Stimulated activated CD8-positive, alpha-beta memory T cell treated with anti-CD3 and anti-CD28 coated beads, Interleukin-12 subunit alpha, Interleukin-12 subunit beta, amount 100 ng/mL, for 4 hours (primary cell): Measurements from ENCODE around the gene FER.
"Not testable (repeated sequence)": the region's sequence is repeated elsewhere in the genome, so short reads cannot be mapped to it uniquely, and the experiment has no call there.

ENCODE experiments used
- DNase-seq: peaks from one replicate; pipeline ENCODE4 v3.0.0-alpha.2; 2020; ENCODE audit warnings: low read depth

Gene FER

DNA sequence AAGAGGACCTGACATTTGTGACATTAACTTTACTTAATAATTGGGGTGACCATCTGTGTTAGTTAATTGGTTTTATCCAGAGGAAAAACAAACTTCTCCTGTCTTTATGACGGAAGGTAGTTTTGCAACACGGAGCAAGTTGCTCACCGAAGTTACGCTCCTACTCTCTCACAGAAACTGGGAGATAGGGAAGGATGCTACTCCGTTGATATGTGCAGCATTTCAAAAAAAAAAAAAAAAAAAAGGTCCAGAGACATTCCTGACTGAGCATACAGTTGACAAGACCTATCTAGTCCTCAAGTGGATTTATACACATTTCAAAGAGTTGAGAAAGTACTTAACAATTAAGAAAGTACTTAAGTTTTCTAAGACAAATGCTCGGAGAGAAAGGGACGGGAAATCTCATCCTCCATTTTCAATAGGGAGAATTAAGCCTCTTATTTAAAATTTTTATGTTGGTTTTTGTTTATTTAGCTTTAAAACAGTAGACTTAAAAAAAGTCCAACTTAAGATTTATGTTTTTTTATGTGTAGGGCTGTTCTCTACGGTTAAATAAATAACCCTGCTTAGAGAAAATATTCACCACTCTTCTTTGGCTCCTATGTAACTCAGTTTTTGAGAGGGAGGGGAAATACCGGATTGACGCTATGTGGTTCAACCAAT lies 455 bp upstream of the FER start:
- no peak for DNase-seq

GRCh38 chr5:108748401-108749127 lies 867 bp downstream of the FER start:
- DNase-seq = peak; percentile 97

DNA sequence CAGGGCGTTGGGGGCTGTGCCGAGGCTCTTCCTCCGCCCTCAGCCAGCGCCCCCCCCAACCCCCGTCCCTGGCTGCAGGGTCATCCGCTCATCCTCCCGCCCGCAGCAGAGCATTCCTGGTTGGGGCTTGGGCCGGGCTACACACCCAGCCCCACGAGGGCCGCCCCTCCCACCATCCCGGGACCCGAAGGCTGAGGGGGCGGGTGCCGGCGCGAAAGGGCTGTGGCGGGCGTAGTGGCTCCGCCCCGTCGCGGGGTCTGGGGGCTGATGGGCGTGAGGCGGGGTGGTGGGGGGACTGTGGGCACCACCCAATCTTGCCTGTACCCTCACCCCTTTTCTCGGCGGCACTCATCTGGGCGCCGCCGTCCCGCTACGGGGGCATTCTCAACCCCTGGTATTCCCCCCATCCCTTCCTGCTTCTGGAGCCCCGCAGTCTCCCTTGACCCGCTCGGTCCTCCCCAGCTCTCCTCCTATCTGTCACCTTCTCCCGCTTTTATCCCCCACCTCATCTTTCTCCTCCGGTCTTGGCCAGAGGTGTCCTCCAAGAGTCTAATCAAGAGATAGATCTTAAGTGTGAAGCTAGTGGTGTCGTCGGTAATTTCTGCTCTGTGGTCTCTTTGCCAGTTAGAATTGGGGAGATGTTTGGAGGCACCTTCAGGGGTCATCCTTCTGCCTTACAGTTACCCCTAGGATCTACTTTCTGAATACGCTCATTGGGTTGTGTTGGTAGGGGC lies 1.6 kb downstream of the FER start:
- DNase-seq = no peak

DNA sequence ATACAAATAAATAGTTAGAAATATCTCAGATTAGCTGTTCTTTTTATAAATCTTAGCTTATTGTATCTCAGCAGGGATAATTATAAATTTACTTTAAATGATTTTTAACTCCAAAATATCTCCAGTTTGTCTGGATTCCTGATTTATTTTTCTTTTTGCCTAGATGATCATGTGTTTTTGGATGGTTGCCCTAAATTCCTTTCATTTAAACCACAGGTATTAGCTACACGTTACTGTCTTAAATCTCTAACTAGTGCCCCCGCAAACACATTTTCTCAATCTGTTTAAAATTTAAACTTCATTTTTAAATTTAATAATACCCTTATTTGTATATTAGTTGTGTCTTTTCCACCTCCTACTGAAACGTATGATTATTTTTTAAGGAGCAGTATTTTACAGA lies 5.6 kb downstream of the FER start:
- no peak for DNase-seq

DNA sequence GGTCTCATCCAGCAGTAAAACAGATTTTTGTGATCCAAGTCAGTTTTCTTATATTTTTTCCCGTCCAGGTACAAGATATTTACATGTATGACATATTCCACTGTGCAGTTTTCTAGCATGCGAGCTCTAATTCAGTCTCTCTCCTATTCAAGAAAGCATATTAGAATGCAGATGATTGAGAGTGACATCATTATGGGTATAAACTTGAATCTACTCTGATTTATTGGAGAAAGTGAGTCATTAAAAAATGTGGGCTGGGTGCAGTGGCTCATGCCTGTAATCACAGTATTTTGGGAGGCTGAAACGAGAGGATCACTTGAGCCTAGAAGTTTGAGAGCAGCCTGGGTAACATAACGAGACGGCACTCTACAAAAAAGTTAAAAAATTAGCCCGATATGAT lies 6.2 kb downstream of the FER start:
- no peak for DNase-seq

DNA sequence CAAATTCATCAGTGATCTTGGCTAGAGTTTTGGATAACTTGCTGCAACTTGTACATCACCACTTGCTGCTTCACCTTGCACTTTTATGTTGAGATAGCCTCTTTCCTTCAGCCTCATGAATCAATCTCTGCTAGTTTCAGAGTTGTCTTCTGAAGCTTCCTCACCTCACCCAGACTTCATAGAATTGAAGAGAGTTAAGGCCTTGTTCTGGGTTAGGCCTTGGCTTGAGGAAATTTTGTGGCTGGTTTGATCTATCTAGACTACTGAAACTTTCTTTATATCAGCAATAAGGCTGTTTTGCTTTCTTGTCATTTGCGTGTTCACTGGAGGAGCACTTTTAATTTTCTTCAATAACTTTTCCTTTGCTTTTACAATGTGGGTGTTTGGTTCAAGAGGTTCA lies 12.8 kb downstream of the FER start:
- no peak for DNase-seq

GRCh38 chr5:108762660-108763059 lies 15.0 kb downstream of the FER start:
- DNase-seq = no peak

DNA sequence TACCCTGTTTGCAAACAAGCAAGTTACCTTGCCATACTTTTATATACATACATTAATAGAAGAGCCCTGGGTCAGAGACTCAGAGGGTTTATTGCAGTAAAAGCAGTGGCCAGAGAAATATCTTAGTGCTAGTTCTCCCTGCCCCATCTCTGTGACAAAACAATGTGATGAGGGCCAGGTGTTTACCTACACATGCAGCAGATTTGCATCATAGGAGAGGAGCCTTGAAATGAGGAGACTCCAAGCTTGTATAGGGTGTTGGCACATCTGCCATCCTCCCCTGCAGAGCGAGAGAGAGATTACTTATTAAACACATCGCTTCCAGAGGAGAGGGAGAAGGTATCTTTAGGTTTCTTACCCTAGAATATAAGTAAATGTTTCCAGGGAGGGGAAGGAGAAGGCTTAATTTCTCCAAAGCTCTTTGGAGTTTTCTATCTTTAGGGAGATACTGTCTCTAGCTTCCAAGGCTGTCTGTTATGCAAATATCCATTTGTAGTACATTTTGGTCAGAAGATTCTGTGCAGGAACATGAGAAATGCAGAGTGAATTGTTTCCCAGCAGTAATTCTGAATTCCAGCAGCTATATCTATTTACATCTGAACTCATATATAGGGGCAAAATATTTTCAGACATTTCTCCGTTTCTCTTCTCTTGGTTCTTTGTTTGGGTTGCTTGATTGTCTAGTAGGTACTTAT lies 15.7 kb downstream of the FER start:
- no peak for DNase-seq

GRCh38 chr5:108765647-108766046 lies 17.9 kb downstream of the FER start:
- DNase-seq = no peak

DNA sequence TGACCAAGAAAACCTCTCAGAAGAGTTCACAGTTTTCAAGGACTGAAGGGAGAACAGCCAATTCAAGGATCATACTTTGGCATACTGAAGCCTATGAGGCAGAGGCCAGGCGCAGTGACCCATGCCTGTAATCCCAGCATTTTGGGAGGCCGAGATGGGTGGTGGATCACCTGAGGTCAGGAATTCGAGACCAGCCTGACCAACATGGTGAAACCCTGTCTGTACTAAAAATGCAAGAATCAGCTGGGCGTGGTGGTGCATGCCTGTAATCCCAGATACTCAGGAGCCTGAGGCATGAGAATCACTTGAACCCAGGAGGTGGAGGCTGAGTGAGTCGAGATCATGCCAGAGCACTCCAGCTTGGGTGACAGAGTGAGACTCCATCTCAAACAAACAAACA lies 19.2 kb downstream of the FER start:
- DNase-seq = not testable (repeated sequence)

DNA sequence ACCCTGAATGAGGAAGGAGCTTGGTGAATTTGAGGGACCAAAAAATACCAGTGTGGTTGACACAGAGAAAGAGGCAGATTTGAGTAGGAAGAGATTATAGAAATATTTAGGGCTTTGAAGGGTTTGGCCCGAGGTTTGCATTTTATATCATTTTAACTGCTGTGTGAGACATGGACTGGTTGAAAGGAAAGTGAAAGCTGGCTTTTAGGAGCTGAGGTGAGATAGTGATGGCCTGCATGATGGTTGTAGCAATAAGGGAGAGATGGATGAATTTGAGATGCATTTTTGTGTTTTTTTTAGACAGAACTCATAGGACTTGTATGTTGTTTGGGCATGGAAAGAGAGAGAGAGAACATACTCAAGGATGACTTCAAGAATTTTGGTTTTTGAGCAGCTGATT lies 21.7 kb downstream of the FER start:
- no peak for DNase-seq

GRCh38 chr5:108772626-108773025 lies 24.9 kb downstream of the FER start:
- DNase-seq = no peak

- DNase-seq = no peak
These were observed 25.6 kb downstream of the FER start for GRCh38 chr5:108773330-108773729.

GRCh38 chr5:108774079-108774478 lies 26.4 kb downstream of the FER start:
- DNase-seq = not testable (repeated sequence)

- not testable (repeated sequence) for DNase-seq
These were observed 29.9 kb downstream of the FER start for GRCh38 chr5:108777582-108777981.

- not testable (repeated sequence) for DNase-seq
These were observed 36.9 kb downstream of the FER start for GRCh38 chr5:108784577-108784976.

DNA sequence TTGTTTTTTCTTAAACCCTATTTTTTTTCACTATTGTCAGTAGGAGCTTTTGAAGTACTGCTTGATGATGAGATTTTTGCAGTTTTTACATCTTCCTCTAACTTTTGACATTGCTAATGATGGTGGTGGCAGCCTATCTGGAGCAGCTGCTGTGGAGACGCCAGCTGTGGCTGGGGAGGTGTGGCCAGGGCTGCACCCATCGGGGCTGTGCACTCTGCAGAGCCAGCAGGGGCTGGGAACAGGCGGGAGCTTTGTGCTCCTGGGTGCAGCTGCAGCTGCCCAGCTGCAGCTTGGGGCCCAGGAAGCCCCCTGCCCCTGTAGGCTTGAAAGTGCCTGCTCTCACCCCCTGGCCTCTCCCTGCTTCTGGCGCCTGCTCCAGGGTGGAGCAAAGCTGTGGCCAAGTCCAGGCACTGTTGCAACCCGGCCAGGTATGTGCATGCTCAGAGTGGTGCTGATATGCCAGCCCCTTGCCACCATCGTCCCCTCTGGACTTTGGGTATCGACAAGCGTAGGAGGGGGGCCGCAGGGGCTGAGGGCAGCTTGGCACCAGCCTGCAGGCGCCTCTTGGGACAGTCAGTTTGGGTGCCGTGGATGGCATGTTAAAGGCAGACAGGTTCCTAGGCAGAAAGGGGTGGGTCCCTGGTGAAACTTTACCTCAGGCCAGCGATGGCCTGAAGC lies 39.2 kb downstream of the FER start:
- no peak for DNase-seq

- no peak for DNase-seq
These were observed 40.4 kb downstream of the FER start for GRCh38 chr5:108788142-108788541.

- DNase-seq = no peak
These were observed 45.5 kb downstream of the FER start for GRCh38 chr5:108793207-108793606.

GRCh38 chr5:108794349-108794748 lies 46.7 kb downstream of the FER start:
- not testable (repeated sequence) for DNase-seq

DNA sequence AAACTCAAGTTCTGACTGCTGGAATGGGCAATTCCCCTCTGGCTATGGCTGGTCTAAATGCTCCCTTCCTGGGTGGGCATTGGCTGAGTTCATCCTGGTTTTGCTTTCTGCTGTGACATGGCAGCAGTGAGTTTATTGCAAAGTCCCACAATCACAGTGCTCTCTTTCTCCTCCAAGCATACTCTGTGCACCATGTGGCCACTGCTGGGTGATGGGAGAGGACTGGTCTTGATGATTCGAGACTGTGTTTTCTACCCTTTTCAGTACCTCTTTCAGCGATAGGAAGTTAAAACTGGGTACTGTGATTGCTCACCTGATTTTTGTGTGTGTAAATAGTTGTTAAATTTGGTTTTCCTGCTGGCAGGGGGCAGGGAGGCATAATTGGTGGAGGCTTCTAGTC lies 49.7 kb downstream of the FER start:
- DNase-seq = no peak

- DNase-seq = no peak
These were observed 50.3 kb downstream of the FER start for GRCh38 chr5:108797986-108798385.
